ENCODE results near the gene TMEM238L.

The TMEM238L gene

DNA sequence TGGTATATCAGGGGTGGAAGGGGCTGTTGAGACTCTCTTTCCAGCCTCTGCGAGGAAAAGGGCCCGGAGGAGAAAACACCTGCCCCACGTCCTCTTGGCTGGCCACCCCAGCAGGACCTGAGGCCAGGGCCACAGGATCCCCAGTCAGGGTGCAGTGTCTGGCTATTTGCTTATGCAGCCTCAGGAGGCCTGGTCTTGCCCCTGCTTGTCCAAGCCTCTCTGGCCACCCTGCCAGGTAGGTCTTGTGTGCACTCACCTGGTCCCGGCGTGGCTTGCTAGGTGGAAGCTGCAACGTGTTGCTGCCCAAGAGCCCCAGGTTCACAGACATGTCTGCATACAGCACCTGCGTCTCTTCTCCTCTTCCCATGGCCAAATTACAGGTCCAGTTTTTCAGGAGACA is 549 bp downstream of the TMEM238L start:
- DNase-seq = no peak

DNA sequence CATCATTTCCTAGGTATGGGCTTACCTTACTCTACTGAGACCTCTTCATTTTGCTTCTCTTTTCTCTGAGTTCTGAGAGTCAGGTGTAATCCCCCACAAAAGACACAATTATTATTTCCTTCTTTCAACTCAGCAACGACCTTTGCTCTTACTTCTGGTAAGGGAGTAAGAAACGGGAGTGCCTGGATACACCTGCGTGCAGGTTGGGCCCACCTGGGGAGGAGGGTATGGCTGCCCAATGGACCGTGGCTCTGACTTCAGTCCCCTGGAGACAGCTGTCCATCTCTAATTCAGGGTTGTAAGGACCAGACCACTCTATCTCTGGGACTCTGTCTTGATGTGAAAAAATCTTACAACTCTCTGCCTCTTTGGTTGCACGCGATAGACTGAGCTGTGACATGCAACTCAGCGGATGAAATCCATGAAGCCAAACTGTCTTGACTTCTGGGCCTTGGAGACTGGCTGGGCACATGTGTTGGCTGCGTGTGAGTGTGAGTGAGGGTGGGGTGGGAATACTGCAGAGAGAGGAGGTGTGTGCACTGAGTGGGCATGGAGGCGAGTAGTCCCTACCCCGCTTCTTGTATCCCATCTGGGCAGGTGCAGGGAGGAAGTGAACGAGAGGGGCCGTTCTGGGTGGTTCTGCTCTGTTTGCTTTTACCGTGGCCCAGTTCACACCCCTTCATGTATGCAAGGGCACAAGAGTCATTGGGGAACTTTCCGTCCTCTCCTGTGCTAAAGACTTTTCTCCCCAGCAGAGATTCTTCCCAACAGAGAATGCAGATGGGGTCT is 1.2 kb downstream of the TMEM238L start:
- no peak for DNase-seq

DNA sequence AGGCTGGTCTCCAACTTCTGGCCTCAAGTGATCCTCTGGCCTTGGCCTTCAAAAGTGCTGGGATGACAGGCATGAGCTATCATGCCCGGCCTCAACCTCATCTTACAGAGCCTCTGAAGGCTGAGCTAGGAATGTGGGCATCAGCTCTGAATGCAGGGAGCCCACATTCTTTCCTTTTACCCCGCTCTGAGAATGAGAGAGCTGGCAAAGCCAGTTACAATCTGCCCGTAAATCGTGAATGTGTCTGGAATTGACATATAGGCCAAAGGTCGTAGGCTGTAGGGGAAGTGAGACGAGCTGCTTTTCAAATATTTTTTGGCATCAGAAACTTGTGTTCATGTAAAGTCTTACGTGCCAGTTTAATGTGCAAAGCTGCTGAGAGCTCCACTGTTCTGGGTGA is 4.5 kb downstream of the TMEM238L start:
- DNase-seq = no peak

DNA sequence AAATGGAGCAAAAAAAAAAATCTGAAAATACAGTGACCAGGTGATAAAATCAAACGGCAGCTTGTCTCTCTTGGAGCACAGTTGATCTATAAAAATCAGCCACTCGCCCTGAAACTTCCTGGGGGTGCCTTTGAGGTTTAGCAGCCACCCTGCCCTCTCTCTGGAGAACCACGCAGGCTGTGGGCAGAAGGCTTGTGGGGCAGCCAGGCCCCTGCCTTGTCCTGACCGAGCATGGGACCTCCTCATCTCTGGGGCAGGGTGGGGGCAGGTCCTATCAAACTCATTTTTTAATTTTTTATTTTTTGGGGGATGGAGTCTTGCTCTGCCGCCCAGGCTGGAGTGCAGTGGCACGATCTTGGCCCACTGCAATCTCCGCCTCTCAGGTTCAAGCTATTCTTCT is 5.0 kb downstream of the TMEM238L start:
- no peak for DNase-seq

DNA sequence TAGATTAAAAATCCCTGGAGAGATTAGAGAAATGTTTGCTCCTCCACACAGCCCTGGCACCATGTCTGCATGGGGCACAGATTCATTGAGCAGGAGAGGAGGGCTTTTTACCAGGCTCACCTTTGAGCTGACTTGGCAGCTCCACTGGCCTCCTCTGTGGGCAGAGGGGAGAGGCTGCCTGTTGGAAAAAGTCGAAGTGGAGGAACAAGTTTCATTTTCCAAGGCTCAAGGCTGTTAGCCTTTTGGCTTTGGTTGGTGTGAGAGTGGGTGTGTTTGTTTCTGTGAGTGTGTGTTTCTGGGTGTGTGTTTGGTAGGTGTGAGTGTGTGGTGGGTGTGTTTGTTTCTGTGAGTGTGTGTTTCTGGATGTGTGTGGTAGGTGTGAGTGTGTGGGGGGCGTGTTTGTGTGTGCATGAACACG is 5.6 kb downstream of the TMEM238L start:
- DNase-seq = no peak

DNA sequence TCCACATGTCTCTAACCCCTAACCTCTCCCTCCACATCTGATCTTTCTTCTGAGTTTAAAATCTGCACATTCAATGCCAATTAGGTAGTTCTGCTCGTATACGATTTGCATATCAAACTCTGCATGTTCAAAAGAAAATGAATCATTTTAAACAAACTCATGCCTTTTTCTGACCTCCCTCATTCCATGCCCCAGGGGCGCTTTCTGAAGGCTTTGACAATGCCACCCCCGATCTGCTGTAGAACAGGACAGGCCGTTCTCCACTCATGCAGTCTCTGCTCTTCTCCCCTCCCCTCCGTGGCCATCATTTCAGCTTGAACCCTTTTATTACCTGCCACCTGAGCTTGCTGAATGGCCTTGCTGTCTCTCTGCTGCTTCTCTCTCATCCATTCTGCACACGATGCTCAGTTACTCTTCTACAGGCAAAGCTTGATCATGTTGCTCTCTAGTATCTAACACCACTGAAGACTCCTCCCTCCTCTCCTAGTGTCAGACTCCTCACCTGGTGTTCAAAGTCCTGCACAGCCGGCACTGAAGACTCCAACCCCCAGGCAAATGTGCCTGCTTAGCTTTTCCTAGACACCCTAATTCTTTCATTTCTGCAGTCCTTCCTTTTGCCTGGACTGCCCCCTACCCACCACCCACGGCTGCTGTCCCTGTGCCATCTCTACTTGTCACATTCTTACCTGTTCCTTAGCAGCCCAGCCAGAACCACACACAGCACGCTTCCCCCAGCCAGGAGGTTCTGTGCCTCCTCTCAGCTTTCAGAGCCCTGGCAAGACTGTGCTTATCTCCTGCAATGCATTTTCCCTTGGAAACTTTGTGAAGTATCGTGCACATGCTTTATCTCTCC is 6.2 kb downstream of the TMEM238L start:
- DNase-seq = no peak

DNA sequence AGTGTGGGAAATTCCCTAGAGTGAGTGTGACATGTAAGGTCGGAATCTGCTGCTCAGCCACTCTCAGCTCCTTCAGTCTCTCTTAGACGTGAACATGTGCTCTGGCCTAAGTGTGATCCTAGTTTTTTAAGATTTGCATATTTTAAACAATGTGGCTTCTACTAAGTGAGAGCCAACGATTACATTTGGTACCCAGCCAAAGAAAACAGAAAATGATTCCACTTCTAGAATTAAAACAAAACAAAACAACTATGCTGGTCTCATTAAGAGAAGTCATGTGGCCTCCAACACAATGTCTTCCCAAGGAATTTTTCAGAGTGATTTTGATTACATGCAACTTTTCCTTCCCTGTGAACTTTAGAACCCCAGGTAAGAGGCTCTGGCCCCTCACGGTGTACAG is 10.1 kb downstream of the TMEM238L start:
- DNase-seq = no peak

DNA sequence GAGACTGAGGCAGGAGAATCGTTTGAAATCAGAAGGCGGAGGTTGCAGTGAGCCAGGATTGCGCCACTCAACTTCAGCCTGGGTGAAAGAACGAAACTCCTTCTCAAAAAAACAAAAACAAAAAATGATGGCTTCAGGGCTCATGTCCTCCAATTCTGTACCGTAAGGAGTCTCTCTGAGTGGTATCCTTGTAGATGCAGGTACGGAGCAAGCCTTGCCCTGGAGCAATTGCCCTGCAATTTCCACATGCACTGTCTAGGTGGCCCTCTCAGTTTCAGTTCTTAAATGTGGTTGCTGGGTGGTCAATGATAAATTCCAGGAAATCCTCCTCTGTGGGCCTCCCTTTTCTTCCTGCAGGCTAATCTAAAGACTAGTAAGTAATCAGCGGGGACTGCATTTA is 10.6 kb downstream of the TMEM238L start:
- no peak for DNase-seq

DNA sequence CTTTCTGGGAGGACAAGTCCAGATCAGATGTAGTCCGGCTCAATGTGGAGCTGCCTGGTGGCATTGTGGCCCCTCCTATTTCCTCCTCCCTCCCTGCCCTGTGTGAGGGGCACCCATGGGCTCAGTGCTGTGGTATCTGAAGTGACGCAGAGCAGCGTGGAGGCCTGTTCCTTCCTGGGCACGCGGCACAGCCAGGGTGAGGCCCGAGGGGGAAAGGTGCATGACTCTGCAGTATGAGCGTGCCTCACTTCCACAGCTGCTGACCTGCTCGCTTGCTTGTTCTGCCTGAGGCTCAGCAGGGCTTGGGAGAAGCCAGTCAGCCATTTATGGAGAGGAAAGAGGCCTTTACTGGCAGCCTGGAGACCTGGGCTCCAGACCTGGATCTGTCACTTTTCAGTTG is 11.7 kb downstream of the TMEM238L start:
- DNase-seq = peak in 1 of 5 donors; percentile 1

DNA sequence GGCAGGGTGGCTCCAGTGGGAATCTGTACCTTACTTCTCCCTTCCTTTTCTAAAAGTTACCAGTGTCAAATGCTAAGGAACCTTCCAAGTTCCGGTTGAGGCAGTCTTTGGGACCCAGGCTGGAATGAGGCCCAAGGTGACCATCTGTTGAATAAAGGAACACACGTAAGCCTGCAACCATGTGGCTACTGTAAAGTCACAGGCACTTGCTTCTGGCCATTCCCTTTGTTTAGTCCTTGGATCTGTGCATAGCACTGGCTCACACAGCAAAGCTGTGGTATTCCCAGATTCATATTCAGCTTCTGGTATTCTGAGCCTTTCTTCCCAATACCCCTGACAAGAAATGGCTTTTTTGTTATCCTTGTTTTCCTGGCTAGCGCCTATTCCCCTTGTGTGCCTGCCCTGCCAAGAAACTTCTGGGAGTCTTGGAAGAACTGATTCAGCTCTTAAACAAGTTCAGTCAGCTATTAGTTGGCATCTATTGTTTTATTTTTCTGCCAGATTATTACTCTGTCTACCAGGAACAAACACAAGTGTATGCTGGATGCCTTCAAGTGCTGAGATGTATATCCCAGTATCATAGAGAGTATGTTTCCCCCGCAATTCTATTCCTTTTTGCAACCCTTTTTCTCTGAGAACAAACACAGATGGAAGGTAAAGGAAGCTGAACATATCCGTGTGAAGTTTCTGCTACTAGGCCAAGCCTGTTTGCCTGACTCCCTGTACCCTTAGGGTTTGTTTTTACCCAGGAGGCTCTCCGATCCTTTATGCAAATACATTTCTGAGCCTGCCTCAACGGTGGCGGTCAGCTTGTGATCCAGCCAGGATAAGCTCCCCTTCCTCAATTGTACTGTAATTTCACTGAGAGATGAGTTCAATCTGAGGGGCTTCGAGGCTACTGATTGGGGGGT is 13.2 kb downstream of the TMEM238L start:
- no peak for DNase-seq

DNA sequence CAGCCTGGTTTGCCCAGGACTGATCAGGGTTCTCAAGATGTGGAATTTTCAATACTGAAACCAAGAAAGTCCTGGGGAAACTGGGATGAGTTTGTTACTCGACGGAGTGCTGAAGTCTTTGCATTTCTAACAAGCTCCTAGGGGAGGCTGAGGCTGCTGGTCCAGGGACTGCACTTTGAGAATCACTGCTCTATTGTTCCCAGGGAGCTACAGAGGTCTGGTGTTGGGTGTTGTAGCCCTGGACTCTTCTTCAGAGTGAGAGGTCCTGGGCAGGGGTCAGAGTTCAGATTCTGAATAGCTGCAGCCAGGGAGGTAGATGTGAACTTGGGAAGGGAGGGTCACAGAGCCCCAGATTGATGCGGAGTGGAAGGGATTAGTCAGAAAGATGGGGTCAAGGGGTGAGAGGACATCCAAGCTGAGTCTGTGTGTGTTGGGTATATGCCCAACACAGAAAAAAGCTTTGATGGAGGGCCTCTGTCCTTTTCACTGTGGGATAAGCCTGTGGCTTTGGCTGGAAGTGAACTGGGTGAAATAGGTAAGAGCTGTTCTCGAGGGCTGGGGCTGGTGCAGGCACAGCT is 14.1 kb downstream of the TMEM238L start:
- DNase-seq = no peak

DNA sequence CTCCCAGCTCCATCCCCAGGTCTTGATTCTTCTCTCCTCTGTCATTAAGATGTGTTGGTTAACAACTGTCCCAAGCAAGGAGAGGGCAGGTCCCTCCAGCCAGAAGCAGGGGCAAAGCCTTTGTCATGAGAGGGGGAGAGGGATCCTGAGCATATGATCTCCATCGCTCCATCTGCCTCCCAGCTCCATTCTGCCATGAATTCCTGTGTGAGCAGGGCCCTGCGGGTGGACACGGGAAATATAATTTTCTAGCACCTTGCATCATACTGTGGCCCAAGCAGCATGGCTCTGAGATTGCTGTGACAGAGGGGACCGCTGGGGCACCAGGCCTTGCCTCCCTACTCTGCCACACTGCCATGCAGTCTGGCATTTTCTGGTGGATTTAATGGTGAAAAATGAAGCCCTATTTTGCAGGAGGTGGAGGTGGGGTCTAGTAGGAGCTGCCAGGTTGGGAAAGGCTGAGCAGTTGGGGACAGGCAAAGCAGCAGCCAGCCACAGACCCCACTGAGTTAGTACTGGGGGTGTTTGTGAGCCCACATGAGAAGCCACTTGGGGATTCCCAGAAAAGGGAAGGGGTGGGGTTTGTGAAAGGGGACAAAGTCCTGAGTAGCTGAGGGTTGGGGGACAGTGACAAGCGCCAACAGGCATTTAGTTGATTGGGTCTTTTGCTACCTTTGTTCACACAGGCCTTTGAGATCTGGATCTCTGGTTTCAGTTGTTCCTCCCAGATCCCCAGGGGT is 16.4 kb downstream of the TMEM238L start:
- no peak for DNase-seq

DNA sequence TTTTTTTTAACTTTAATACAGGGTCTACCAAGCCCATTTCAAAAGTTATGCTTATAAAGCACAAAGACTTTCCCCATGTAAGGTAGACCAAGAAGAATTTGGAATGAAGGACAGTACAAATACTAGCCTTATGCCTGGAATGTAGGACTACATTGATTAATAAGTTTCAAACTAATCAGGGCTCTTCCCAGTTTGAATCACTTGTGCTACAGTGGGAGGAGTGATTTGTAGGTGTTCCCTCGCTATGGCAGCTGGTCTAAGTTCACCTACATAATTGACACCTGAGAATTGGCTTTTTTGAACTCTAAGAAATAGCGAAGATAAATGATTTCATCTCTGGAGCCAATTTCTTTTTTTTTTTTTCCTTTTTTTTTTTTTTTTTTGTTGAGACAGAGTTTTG is 18.6 kb downstream of the TMEM238L start:
- no peak for DNase-seq

DNA sequence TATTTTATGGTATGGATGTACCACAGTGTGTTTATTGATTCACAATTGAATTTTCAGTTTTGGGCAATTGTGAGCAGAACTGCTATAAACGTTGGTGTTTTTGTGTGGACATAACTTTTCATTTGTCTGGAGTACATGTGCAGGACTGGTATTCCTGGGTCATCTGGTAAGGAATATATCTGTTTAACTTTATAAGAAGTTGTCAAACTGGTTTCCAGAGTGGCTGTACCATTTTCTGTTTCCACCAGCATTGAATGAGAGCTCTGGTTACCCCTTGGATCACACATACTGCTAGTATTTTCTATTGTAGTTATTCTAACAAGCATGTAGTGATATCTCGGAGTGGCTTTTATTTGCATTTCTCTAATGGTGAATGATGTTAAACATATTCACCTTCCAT is 24.3 kb downstream of the TMEM238L start:
- DNase-seq = no peak

DNA sequence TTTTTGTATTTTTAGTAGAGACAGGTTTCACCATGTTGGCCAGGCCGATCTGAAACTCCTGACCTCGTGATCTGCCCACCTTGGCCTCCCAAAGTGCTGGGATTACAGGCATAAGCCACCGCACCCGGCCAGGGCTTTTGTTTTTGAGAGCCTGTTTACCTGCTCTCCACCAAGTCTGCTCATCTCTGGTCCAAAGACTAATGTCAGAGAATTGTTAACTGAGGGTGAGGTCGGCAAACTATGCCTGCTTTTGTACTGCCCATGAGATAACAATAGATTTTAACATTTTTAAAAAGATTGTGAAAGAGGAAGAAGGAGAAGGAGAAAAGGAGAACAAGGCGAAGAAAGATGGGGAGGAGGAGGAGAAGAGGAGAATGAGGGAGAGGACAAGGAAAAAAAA is 26.0 kb downstream of the TMEM238L start:
- DNase-seq = no peak

DNA sequence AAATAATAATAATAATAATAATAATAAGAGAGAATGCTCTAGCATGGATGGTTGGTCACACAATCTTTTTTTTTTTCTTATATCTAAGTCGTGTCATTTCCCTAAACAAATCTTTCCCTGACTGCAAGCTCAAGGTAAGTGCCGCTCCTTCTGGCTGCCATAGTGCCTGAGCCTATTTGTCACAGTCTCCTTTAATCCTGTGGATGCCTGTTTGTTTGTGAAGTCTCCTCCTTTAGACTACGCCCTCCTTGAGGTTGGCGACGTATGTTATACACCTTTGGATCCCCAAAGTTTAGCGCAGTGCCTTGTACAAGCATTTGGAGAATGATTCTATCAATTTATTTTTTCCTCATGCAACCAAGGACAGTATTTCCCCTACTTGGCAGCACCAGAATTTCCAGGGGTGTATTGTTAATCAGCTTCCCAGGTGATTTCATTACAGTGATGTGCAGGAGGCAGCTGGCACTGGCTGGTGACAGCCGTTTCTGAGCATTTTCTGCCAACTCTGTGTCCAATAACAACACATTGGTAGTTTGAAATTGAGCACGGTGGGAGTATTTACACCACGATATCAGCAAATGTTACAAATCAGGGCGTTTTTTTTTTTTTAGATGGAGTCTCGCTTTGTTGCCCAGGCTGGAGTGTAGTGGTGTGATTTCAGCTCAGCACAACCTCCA is 26.6 kb downstream of the TMEM238L start:
- DNase-seq = no peak

DNA sequence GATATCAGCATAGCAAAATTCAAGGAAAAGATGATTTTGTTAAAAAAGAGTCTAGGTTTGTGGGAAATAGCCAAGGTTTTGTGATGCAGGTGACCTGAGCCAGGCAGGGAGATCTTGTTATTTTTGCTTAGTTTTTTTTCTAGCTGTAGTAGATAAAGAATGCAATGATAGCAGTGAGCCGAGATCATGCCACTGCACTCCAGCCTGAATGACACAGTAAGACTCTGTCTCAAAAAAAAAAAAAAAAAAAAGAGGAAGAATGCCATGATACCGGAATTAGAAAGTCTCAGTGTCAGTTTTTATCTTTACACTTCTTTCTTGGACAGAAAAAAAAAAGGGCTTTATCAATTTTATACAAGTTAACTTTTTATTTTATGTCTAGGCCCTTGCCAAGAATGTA is 27.5 kb downstream of the TMEM238L start:
- DNase-seq = no peak

DNA sequence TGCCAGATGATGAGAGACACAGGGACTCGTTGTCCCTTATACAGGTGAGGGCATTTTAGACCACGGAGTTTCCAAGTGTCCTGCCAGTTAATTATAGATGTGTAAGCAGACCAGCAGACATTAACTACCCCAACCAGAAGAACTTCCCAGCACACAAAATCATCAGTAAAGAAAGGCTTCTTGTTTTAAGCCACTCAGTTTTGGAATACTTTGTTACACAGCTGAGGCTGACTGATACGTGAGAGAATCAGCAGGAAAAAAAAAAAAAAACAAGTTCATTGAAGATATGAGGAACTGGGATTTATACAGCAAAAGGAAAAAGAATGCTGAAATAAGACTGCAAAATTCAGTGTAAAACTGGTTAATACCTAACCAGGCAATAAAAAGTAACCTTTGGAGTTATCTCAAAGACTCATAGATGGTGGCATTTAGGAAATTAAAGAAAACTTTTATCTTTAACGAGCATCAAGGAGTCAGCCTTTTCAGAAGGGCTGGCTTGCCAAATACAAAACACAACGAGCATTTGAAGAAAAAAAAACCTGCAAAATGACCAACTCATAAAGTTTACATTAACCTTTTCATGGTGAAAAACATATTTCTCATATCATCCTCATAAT is 28.1 kb downstream of the TMEM238L start:
- DNase-seq = no peak

DNA sequence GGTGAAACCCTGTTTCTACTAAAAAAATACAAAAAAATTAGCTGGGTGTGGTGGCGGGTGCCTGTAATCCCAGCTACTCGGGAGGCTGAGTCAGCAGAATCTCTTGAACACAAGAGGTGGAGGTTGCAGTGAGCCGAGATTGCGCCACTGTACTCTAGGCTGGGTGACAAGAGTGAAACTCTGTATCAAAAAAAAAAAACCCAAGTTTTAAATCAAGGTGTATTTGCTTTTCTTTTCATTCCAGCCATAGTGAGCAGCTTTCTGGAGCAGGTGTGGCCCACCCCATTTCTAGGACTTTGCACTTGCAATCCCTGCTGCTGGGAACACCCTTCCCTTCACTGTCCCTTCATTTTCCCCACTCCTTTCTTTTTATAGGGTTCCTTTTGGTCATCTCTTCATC is 28.8 kb downstream of the TMEM238L start:
- no peak for DNase-seq

DNA sequence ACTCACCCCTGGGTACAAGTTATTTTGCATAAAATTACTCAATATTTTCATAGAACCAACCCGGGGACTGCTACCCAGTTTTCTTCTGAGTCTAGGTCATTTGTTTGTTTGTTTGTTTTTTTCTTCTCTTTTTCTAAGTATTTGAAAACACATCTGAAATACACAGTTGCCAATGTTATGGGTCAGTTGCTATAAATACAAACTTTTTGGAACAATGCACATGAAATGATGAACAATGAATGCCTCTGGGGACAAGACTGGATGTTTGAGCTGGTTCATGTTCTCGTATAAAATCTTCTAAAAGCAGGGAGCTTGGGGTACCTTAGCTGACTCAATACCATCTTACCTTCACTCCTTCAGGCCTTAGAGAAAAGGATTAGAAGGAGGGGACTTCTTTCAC is 30.5 kb downstream of the TMEM238L start:
- DNase-seq = no peak

Measured in T-helper 1 cell (primary cell).